Measurements from ENCODE around the gene TBL1Y.
"Not testable (repeated sequence)": the region's sequence is repeated elsewhere in the genome, so short reads cannot be mapped to it uniquely, and the experiment has no call there.

Gene TBL1Y

GRCh38 chrY:6972271-6972887, 61.9 kb downstream of the TBL1Y start:
- no peak for DNase-seq (ENCODE audit: low read depth in 2 of 2)

- DNase-seq (ENCODE audit: low read depth in 2 of 2), result no peak
Measured at GRCh38 chrY:6974971-6975370, 64.5 kb downstream of the TBL1Y start.

- DNase-seq (ENCODE audit: low read depth in 2 of 2), result no peak
Measured at GRCh38 chrY:6977783-6978182, 67.3 kb downstream of the TBL1Y start.

- no peak for DNase-seq (ENCODE audit: low read depth in 2 of 2)
Measured at GRCh38 chrY:6983221-6983620, 72.7 kb downstream of the TBL1Y start.

DNA sequence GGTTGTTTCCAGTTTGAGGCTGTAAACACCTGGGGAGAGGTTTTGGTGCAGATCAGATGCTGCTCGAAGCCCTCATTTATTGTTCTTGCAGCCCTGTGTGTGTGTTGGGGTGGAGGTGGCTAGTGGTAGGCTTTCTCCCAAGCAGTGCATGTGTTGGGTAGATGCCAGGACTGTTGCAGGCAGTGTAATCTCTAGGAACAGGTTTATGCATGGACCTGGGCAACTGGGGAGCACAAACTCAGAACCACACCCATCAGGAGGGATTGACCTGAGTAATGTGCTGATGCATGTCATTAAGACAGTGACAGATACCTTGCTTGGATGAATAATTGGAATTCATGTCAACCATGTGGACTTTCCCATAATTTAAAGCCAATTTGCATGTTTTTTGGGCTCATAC, 77.3 kb downstream of the TBL1Y start:
- no peak for DNase-seq (ENCODE audit: low read depth in 2 of 2)

- DNase-seq (ENCODE audit: low read depth in 2 of 2), result no peak
Measured at GRCh38 chrY:6989886-6990620, 79.6 kb downstream of the TBL1Y start.

GRCh38 chrY:6992041-6992440, 81.5 kb downstream of the TBL1Y start:
- DNase-seq (ENCODE audit: low read depth in 2 of 2), result no peak

GRCh38 chrY:6995987-6996386, 85.5 kb downstream of the TBL1Y start:
- no peak for DNase-seq (ENCODE audit: low read depth in 2 of 2)

- no peak for DNase-seq (ENCODE audit: low read depth in 2 of 2)
Measured at GRCh38 chrY:6997503-6998066, 87.1 kb downstream of the TBL1Y start.

DNA sequence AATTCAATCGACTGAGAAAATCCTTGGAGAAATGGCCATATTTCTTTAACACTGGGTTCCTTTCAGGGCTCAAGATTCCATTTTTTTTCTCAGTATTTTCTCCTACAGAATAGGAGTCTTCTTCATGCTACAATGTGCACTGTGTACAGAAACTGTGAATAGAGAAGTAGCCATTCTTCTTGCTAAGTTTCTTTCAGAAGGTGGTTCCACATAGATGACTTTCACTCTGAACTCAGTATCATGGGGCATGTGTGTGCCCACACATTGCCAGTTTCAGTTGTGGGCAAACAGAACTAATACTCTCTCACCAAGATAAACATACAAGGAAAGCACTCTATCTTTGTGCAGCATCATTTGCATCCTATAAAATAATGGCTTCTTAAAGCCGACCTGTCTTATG, 89.4 kb downstream of the TBL1Y start:
- no peak for DNase-seq (ENCODE audit: low read depth in 2 of 2)

- no peak for DNase-seq (ENCODE audit: low read depth in 2 of 2)
Measured at GRCh38 chrY:7002581-7002980, 92.1 kb downstream of the TBL1Y start.

GRCh38 chrY:7007911-7008310, 97.4 kb downstream of the TBL1Y start:
- no peak for DNase-seq (ENCODE audit: low read depth in 2 of 2)

DNA sequence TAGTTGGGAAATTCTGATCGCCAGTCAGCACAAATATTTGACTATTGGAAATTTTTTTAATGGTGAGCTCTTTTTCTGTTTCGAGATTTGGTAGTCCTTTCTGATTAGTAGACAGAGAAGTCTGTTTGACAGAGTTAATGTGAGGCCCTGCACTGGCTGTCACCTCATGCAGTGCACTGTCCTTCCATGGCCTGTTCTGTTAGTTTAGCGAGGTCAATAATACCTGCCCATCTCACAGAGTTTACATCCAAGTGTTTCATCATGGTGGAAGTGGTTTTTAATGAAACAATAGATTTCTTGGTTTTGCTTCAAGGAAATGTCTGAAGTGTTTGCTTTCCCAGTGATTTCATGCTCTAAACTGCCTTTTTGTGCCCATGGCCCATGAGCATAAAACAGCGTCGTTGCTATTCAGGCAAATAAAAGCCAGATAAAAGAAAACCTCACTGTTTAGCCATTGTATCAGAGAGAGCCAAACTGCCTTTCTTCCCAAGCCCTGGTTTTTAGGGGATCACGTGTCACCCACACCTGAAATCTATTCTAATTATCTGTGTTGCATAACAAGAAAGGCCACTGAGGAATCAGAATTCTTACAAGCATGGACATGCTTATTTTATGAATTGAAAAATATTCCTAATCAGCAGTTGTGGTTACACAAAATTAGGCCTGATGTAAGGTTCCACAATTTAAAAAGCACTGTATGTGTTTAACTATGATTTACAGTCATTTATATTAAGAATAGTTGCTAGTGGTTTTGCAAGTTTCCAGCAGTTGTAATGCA, 98.3 kb downstream of the TBL1Y start:
- no peak for DNase-seq (ENCODE audit: low read depth in 2 of 2)

GRCh38 chrY:7013051-7013450, 102.6 kb downstream of the TBL1Y start:
- no peak for DNase-seq (ENCODE audit: low read depth in 2 of 2)

DNA sequence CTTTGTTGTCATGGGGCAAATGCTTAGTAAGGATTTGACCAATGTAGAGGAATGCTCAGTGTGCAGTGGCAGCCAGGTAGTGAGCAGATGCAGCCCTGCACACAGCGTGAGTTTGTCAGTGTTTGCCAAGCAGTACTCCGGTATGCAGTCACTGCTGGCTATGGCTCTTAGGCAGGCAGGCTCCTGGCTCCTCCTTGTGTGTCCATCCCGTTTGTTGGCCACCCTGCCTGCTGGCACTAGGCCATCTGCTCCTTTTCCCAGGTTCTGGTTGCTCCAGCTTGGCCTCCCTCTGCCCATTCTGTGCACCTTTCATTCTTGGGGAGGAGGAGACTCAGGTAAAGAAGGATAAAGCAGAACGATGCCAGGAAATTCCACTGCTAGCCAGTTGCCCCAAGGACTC, 106.0 kb downstream of the TBL1Y start:
- no peak for DNase-seq (ENCODE audit: low read depth in 2 of 2)

DNA sequence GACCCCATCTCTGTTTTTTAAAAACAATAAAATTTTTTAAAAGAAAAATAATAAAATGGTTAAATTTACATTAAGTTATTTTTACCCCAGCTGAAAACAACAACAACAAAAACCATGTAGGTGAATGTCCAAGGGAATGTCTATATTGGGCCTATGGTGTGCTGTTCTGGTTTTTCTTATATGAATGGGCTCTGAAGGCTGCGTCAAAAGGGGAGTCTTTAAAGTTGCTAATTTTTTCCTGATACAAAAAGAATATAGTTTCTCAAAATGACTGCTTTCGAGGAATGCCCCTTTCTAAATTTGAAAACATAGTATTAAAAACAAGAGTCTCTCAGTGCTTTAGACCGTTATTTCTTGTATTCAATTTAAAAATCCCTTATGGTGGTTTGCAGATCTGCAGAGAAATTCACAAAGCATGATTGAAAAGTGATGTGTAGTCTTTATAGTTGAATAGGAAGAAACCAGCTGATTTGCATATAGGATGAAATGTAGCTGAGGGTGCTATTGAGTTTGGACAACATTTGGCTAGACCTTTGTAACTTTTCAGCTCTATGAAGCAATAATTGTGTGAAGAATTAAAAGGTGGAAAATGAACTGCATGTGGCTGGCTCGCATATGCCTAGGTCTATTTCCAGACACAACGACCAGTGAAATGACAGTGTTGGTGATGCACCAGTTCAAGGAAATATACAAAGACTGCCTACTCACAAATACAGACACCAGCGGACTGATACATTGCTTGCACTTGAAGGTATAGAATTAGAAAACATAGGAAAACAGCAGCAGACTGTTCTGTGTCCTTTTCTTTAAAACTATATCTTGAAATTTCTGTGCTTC, 107.0 kb downstream of the TBL1Y start:
- no peak for DNase-seq (ENCODE audit: low read depth in 2 of 2)

DNA sequence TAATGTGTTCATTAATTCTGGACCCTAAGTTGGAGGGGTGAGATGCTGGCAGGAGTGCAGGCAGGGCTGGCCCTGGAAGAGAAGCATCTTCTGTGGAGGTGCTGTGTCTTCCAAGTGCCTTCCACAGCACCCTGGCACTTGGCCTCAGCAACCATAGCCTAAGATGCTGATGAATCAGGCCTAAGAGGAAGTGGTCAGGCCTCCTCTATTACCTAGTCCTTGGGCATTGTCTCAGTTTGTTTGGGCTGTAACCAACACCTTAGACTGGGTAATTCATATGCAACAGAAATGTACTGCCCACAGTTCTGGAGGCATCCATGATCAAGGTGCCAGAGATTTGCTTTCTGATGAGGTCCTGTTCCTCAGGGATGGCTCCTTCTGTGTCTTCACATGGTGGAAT, 128.5 kb downstream of the TBL1Y start:
- no peak for DNase-seq (ENCODE audit: low read depth in 2 of 2)

GRCh38 chrY:7040662-7041061, 130.2 kb downstream of the TBL1Y start:
- DNase-seq (ENCODE audit: low read depth in 2 of 2), result no peak

- DNase-seq (ENCODE audit: low read depth in 2 of 2), result no peak
Measured at GRCh38 chrY:7041983-7042382, 131.5 kb downstream of the TBL1Y start.

GRCh38 chrY:7052461-7052860, 142.0 kb downstream of the TBL1Y start:
- DNase-seq (ENCODE audit: low read depth in 2 of 2), result not testable (repeated sequence)

GRCh38 chrY:7056886-7057285, 146.4 kb downstream of the TBL1Y start:
- DNase-seq (ENCODE audit: low read depth in 2 of 2), result no peak

DNA sequence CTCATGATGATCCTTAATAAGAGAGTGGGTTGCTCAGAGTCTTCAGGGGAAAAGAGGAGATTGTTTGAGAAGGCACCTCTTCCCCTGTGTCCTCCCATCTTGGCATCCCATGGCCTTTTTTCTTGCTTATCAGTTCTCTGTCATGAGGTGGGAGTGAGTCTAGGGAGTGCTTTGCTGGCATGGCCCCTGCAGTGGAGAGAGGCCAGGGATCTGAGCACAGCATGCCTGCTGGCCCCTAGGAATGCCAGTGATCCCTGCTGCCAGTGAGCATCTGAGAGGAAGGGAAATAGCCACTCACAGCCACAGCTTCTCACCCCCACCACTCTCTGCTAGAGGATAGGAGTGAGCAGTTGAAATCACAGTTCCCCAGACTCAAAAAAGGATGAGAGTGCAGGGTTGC, 168.2 kb downstream of the TBL1Y start:
- no peak for DNase-seq (ENCODE audit: low read depth in 2 of 2)
